NCI-H524 treated with DMSO at 0.1 percent for 48 hours (cell line): ENCODE results near the gene EPRS1.
"Not testable (repeated sequence)": the region's sequence is repeated elsewhere in the genome, so short reads cannot be mapped to it uniquely, and the experiment has no call there.

Source experiments
- DNase-seq: peaks from one replicate; lab custom pipeline; 2025; lab: John Stamatoyannopoulos, UW

The EPRS1 gene

DNA sequence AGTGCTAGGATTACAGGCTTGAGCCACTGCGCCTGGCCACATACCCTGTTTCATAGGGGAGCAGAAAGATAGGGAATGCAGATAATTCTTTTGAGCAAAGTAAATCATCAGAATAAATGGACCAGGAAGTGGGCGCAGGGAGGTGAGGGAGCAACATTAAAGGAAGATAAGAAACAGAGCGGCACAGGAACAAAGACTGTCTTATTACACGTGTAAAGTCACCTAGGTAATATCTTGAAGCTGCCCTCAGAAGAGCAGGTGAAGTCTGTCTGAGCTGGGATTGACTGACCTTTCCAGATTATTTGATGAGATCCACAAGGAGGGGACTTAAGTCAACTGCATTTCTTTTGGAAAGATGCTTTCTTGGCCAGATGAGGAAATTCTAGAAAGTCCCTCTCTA lies 7.7 kb downstream of the EPRS1 start:
- no peak for DNase-seq

GRCh38 chr1:220037810-220038209 lies 8.5 kb downstream of the EPRS1 start:
- not testable (repeated sequence) for DNase-seq

DNA sequence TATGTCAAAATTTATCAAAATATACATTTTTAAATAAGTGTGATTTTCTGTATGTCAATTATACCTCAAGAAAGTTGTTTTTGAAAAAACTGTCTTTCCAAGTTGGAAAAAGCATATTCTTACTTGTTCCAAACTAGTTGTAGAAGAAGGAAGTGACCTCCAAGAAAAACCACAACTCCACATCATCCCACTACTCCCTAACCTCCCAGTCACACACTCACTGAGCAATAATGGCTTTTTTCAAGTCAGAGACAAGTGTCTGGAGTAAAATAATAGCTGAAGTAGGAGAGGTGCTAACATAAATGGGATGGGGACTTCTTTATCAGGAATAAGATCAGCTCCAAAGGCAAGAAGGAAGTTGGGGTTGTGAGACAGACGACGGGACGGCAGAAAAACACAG lies 13.4 kb downstream of the EPRS1 start:
- DNase-seq = no peak

- no peak for DNase-seq
These were observed 15.0 kb downstream of the EPRS1 start for GRCh38 chr1:220031287-220031686.

- DNase-seq = no peak
These were observed 17.9 kb downstream of the EPRS1 start for GRCh38 chr1:220028346-220028895.

DNA sequence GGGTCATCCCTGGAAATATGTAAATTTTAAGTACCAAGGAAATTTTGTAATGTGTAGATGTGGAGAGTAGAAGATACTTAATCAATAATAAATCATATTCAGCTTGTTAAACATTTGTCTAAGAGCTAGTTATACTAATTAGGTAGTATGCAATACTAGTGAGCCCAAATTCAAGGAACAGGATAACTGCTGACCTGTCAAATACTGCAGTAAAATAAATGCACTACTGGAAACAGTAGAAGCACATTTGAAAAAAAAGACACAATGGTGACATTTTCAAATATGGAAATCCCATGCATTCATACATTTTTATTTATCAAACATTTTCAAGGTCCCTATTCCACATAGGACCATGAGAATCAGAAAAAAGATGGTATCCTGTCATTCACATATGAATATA lies 27.2 kb downstream of the EPRS1 start:
- DNase-seq = no peak

GRCh38 chr1:220013497-220013896 lies 32.8 kb downstream of the EPRS1 start:
- DNase-seq = no peak

DNA sequence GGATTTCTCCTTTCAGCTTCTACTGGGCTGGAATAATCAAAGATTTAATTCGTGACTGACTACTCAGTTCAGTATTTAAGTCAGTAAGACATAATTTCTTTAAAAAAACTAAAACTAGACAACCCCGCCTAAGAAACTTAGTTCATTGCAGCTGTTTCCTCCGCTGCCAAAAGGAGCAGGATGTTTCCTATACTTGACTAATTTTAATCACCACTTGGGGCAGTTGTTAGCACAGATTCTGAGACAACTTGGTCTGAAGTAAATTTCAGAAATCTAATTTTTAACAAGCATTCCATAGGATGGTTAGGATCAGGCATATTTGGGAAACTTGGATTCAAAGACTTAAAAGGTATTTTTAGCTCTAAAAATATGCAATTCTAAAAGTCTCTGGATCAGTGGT lies 34.0 kb downstream of the EPRS1 start:
- no peak for DNase-seq

DNA sequence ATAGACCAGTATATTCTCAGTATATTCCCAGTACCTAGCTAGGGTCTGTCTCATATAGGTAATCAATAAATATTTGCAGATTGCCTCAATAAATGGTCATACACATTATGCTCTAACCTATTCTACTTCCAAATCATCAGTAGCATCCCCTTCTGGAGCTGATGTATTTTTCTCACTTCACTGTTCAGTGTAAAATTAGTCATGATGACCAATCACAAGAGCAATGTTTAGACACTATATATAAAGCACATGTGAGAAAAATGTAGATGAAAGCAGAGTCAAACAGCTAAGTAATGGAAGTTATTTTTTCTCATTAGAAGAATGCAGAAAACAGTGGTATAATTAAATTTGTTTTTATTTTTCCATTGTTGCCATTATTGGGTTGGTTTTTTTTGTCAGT lies 34.7 kb downstream of the EPRS1 start:
- DNase-seq = no peak

- DNase-seq = no peak
These were observed 38.9 kb downstream of the EPRS1 start for GRCh38 chr1:220007438-220007837.

DNA sequence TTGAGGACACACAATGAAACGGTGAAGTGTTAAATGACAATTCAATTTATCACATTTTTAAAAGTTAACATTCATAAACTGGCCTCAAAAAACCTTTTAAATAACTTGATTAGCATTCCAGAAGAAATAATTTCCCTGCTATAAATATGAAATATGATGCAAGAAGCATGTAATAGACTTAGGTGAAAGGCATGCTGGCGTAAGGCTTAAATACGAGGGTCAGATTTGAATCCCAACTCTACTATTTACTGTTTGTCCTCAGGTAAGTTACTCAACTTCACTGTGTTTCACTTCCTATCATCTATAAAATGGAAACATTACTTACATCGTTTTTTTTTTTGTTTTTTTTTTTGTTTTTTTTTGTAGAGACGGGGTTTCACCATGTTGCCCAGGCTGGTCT lies 40.8 kb downstream of the EPRS1 start:
- no peak for DNase-seq

- no peak for DNase-seq
These were observed 42.5 kb downstream of the EPRS1 start for GRCh38 chr1:220003610-220004299.

- no peak for DNase-seq
These were observed 43.3 kb downstream of the EPRS1 start for GRCh38 chr1:220003015-220003414.

GRCh38 chr1:220001095-220001501 lies 45.2 kb downstream of the EPRS1 start:
- DNase-seq = no peak

- no peak for DNase-seq
These were observed 46.5 kb downstream of the EPRS1 start for GRCh38 chr1:219999821-220000220.
